ENCODE measurements around the gene SUFU. TPM values are rescaled to one million over a fixed set of nuclear protein-coding genes. Genes with fewer than 3 reads are reported as not detected.

The SUFU gene
- polyA plus RNA-seq, 1 experiment: 8.5 TPM

GRCh38 chr10:102583435-102584417 lies 80.0 kb downstream of the SUFU start:
- POLR2A ChIA-PET: interaction anchor here (0.5 to 0.6 kb wide), 3 partner anchors 21 to 188 kb away, joined by 3 to 17 read pairs (median 3); partner anchors contain the start of gene NFKB2
- TF ChIP-seq CTCF (IDR thresholded peaks at IDR 0.05; ENCODE audit: insufficient read depth, low read depth, low read length): peak; percentile 85
- CTCF ChIA-PET: interaction anchor here (0.6 to 7.3 kb wide), 43 partner anchors 8 to 354 kb away, joined by 3 to 113 read pairs (median 4); partner anchors contain the start of genes ACTR1A, ARL3, CUEDC2 and SFXN2

GRCh38 chr10:102585026-102585425 lies 81.3 kb downstream of the SUFU start:
- no peak overlapping the region for H3K4me3 ChIP-seq (ENCODE audit: low read depth, low read length)
- CTCF ChIA-PET: interaction anchor here (1.6 to 2.0 kb wide), 3 partner anchors 12 to 69 kb away, joined by 4 to 20 read pairs (median 7); no protein-coding TSS in a partner anchor
- TF ChIP-seq CTCF (IDR thresholded peaks at IDR 0.05; ENCODE audit: insufficient read depth, low read depth, low read length): no peak
- POLR2A ChIA-PET: no interaction called here
- H3K27me3 ChIP-seq (ENCODE audit: control insufficient read depth, insufficient read depth, low read length): no peaks in the 10 kb centered on the region
- DNase-seq (ENCODE audit: low read depth): no peak
- H3K36me3 ChIP-seq (ENCODE audit: control insufficient read depth, insufficient read depth, low read length): no peaks in the 10 kb centered on the region

More at GRCh38 chr10:102583435-102584417, 80.0 kb downstream of the SUFU start:
- H3K4me3 ChIP-seq (ENCODE audit: low read depth, low read length): no peak overlapping the region
- DNase-seq (ENCODE audit: low read depth): no peak
- H3K27me3 ChIP-seq (ENCODE audit: control insufficient read depth, insufficient read depth, low read length): no peaks in the 10 kb centered on the region
- no peaks in the 10 kb centered on the region for H3K36me3 ChIP-seq (ENCODE audit: control insufficient read depth, insufficient read depth, low read length)

- POLR2A ChIA-PET: interaction anchor here (0.6 kb wide), 1 partner anchor 89 kb away, joined by 3 read pairs; no protein-coding TSS in a partner anchor
- DNase-seq (ENCODE audit: low read depth): no peak
- TF ChIP-seq CTCF (IDR thresholded peaks at IDR 0.05; ENCODE audit: insufficient read depth, low read depth, low read length): no peak
- CTCF ChIA-PET: interaction anchor here (0.9 to 1.2 kb wide), 2 partner anchors 41 to 355 kb away, joined by 3 read pairs; no protein-coding TSS in a partner anchor
- Histone ChIP-seq H3K36me3 (ENCODE audit: control insufficient read depth, insufficient read depth, low read length) (no peaks in the 10 kb centered on the region), H3K4me3 (ENCODE audit: low read depth, low read length) (no peak overlapping the region), H3K27me3 (ENCODE audit: control insufficient read depth, insufficient read depth, low read length) (no peaks in the 10 kb centered on the region)
Observed at GRCh38 chr10:102586858-102587257, 83.1 kb downstream of the SUFU start.

GRCh38 chr10:102588875-102589274 lies 85.1 kb downstream of the SUFU start:
- no peak for TF ChIP-seq CTCF (IDR thresholded peaks at IDR 0.05; ENCODE audit: insufficient read depth, low read depth, low read length)
- DNase-seq (ENCODE audit: low read depth): no peak
- CTCF ChIA-PET: no interaction called here
- Histone ChIP-seq H3K27me3 (ENCODE audit: control insufficient read depth, insufficient read depth, low read length) (no peaks in the 10 kb centered on the region), H3K36me3 (ENCODE audit: control insufficient read depth, insufficient read depth, low read length) (no peaks in the 10 kb centered on the region), H3K4me3 (ENCODE audit: low read depth, low read length) (no peak overlapping the region)
- POLR2A ChIA-PET: no interaction called here

Measured in BJ (cell line).